HS-27A (cell line): ENCODE data around the gene IDH2.
"Not testable (repeated sequence)": the region's sequence is repeated elsewhere in the genome, so short reads cannot be mapped to it uniquely, and the experiment has no call there.

Experiments
- DNase-seq: peaks from one replicate; pipeline ENCODE4 v3.0.0-alpha.2; 2012; ENCODE audit warnings: low read depth, missing footprints

IDH2 gene

DNA sequence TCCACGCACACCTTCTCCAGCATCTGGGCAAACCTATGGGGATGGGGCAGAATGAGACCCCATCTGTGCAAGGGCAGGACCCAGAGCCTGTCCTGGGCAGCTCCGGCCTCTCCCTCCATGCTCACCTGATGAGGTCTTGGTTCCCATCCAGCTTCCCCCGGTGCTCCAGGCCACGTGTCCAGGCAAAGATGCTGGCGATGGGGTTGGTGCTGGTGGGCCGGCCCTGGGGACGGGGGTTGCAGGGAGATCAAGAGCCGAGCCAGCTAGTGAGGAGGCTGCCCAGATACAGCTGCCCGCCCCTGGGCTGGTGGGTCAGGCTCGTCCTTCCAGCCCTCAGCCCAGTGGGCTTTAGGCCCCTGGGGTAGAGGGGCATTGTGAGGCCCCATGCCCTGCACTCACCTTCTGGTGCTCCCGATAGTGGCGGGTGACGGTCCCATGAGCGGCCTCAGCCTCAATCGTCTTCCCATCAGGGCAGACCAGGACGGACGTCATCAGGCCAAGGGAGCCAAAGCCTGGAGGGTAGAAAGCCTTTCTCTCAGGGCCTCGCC, 17.3 kb downstream of the IDH2 start:
- DNase-seq: no peak

DNA sequence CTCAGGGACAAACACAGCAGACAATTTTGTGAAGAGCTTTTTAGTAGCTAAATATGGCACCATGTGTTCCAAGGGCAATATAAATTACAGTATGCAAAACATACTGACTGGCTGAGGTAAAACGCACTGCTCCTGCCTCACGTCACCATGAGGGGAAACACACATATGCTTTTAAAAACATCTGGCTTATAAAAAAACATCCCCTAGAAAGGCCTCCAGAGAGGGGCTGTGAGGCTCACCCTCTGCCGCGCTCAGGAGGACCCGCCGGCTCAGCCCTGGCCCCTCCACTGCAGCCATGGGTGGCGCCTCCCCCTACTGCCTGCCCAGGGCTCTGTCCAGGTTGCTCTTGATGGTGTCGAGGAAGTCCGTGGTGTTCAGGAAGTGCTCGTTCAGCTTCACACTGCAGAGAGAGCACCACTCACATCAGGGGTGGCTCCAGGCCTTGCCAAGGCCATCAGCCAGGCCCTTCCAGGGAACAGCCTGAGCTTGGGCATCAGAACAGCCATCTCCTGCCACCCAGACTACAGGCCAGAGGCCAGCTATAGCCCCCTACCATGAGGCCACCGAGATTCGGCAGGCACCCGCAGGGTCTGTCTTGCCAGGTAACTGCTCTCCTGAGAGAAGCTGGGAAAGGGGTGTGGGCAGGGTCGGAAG, 18.2 kb downstream of the IDH2 start:
- DNase-seq: no peak

GRCh38 chr15:90083419-90083818, 18.8 kb downstream of the IDH2 start:
- DNase-seq: no peak

GRCh38 chr15:90082140-90082715, 20.0 kb downstream of the IDH2 start:
- DNase-seq: no peak

- DNase-seq: no peak
Measured at GRCh38 chr15:90080818-90081393, 21.4 kb downstream of the IDH2 start.

DNA sequence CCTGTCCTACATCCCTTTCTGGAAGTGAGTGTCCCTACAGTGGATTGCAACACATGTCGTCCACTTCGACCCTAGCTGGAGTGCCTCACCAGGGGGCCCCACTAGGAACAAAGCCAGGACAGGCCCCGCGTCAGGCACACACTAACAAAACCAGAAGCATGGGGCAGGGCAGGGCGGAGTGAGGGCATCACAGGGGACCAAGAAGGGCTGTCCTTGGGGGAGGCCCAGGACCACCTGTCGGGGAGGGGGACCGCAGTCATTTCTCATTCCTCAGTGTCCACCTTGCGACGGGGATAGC, 21.9 kb downstream of the IDH2 start:
- no peak for DNase-seq

DNA sequence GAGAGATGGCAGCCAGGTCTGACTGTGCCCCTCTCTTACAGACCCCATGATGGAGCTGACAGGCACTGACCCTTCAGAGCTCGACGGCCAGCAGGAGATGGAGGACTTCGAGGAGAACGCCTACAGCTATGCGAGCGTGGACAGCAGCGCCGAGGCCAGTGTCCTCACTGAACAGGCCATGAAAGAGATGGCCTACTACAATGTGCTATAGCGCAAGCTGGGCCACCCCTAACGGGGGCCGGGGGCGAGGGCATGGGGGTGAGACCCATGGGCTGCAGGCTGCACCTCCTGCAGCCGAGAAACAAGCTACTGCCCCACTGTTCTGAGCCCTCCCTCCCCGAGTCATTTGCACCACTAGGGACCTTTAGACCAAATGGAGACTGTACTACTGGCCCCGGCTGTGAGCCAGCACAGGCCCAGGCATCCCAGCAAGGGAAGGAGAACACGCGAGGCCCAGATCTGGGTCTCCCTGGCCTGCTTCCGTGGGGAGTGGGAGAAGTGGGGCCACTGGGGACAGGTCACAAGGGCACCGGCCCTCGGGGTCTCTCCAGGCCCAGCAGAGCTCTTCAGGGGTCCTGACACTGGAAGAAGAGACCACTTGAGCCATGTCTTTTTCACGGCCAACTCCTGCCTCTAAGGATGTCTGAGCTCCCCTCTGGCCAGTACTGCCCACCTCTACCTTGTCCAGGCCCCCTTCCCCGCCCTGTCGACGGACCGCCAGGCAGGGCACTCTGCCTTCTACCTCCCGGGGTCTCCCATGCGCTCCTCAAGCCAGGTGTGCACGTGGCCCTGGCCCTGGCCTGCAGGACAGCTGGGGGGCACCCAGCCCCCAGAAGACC, 22.4 kb downstream of the IDH2 start:
- DNase-seq: no peak

DNA sequence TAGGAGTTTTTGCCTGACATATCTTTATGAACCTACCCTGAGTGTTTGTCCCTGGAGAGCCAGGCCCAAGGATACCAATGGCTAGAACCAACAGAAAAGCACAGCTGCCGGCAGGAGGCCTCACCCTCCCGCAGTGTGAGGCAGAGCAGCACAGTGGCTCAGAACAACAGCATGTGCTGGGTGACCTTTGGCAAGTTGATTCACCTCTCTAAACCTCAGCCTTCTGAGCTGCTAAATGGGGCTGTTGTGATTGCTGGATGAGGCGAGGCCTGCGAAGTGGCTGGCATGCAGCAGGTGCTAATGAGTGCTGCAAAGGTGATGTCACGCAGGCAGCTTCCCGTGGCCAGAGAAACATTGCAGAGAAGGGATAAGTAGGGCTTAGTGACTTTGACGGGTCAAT, 23.3 kb downstream of the IDH2 start:
- no peak for DNase-seq

DNA sequence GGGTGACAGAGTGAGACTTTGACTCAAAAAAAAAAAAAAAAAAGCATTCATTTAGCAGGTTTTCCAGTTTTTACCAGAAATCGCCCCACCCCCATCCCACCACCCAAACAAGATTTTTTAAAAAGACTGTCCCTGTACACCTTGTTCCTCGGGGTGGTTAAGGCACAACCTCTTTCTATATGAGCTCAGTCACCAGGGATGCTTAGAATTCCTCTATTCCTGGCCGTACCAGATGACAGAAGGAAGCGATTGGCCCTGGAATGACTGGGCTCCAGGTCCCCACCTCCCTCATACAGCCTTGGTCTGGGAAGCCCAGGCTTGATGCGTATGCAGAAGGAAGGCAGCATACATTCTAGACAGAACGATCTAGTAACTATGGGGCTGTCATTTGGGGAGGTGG, 25.6 kb downstream of the IDH2 start:
- DNase-seq: no peak

- DNase-seq: no peak
Measured at GRCh38 chr15:90075420-90076289, 26.6 kb downstream of the IDH2 start.

DNA sequence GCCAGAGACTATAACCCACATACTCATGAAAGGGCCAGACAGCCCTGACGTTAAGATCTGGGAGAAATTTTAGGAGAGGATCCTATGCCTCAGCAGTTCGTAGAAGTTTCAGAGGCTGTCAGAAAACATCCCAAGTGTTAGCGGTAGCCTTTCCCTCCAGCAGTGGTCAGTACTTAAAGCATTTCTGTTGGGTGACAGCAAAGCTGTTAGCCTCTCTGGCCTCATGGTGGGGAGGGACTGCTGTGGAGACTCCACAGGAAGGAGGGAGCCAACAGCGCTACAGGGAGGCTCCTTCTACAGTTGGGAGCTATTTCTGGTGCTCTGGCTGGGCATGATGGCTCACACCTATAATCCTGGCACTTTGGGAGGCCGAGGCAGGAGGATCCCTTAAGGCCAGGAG, 27.4 kb downstream of the IDH2 start:
- no peak for DNase-seq

- no peak for DNase-seq
Measured at GRCh38 chr15:90074023-90074422, 28.2 kb downstream of the IDH2 start.

- DNase-seq: no peak
Measured at GRCh38 chr15:90072978-90073640, 29.2 kb downstream of the IDH2 start.

DNA sequence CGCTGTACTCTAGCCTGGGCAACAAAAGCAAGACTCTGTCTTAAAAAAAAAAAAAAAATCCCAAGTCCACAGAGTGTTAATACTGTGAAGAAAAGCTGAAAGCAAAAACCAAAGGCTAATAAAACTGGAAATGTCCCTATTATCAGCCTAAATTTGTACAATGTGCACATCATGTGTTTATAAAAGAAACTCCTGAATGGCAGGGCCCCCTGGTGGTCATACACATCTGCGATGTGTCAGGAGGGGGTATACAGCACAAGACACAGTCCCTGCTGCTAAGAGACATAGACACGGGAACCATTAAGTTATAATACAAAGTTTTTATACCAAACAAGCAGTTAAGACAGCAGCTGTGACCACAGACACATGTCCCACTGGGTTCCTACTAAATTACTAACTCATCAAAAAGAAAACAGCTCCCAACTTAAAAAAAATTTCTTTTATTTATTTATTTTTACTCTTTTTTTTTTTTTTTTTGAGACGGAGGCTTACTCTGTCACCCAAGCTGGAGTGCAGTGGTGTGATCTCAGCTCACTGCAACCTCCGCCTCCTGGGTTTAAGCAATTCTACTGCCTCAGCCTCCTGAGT, 31.0 kb downstream of the IDH2 start:
- peak; percentile 48 for DNase-seq

GRCh38 chr15:90070623-90071022, 31.6 kb downstream of the IDH2 start:
- not testable (repeated sequence) for DNase-seq

DNA sequence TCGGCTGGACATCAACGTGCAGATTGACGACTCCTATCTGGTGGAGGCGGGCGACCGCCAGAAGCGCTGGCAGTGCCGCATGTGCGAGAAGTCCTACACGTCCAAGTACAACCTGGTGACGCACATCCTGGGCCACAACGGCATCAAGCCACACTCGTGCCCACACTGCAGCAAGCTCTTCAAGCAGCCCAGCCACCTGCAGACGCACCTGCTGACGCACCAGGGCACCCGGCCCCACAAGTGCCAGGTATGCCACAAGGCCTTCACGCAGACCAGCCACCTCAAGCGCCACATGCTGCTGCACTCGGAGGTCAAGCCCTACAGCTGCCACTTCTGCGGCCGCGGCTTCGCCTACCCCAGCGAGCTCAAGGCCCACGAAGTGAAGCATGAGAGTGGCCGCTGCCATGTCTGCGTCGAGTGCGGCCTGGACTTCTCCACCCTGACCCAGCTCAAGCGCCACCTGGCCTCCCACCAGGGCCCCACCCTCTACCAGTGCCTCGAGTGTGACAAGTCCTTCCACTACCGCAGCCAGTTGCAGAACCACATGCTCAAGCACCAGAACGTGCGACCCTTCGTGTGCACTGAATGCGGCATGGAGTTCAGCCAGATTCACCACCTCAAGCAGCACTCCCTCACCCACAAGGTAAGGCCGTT, 34.2 kb downstream of the IDH2 start:
- no peak for DNase-seq

DNA sequence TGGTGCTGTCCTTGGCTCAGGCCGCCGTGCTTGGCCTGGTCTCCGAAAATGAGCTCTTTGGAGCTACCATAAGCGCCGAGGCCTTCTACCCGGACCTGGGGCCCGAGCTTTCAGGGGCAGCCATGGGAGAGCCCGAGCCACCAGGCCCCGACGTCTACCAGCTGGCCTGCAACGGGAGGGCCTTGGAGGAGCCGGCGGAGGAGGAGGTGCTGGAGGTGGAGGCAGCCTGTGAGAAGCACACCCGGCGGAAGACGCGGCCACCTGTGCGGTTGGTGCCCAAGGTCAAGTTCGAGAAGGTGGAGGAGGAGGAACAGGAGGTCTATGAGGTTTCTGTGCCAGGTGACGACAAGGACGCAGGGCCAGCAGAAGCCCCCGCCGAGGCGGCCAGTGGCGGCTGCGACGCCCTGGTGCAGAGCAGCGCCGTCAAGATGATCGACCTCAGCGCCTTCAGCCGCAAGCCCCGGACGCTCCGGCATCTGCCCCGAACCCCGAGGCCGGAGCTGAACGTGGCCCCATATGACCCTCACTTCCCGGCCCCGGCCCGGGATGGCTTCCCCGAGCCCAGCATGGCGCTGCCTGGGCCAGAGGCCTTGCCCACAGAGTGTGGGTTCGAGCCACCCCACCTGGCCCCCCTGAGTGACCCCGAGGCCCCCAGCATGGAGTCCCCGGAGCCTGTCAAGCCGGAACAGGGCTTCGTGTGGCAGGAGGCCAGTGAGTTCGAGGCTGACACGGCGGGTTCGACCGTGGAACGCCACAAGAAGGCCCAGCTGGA, 34.9 kb downstream of the IDH2 start:
- no peak for DNase-seq

DNA sequence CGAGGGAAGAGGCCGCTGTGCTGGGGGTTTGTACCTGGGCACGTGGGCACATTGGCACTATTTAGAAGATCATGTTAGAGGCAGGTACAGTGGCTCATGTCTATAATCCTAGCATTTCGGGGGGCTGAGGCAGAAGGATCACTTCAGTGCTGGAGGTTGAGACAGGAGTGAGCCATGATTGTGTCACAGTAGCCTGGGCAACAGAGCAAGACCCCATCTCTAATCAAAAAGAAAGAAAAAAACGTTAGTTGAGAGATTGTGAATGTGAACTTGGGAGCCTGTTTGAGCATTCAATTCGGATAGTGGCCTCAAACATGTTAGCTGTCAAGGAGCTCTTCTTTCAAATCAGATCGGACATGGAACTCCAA, 36.6 kb downstream of the IDH2 start:
- no peak for DNase-seq

GRCh38 chr15:90064911-90065681, 37.2 kb downstream of the IDH2 start:
- DNase-seq: no peak
